H1 (cell line): ENCODE results near the gene TMPRSS3. TPM values are rescaled to one million over a fixed set of nuclear protein-coding genes. Genes with fewer than 3 reads are reported as not detected.

Experiments
- CTCF ChIA-PET: fragments of 300-600 bp; sonication (Branson Sonifier 250); formaldehyde crosslinking; loops from one replicate; lab custom pipeline; 2021; ENCODE audit not compliant: partially characterized antibody; lab: Charles Lee
- POLR2A ChIA-PET: fragments of 300-600 bp; sonication (Branson Sonifier 250); formaldehyde crosslinking; loops from one replicate; lab custom pipeline; 2021; ENCODE audit warnings: inconsistent platforms; ENCODE audit not compliant: partially characterized antibody; lab: Charles Lee
- DNase-seq, 2 experiments: peaks; one replicate each; pipeline versions ENCODE4 v3.0.0 to v3.0.0-alpha.2; 2010 to 2022; ENCODE audit warnings: low spot score in 2 of 2, low read depth in 1 of 2, mixed read lengths in 1 of 2
- FAIRE-seq: peaks from 2 replicates; lab custom pipeline; 2011; peaks lifted over from hg19 to GRCh38; lab: Jason Lieb, UNC
- H2AFZ ChIP-seq: 2 replicates; pipeline ENCODE4 v1.8.1; 2012; ENCODE audit warnings: low read length, inconsistent platforms
- H2AK5ac ChIP-seq: 2 replicates; pipeline ENCODE4 v1.6.1; 2013; ENCODE audit warnings: low read depth, low read length
- H2BK120ac ChIP-seq: replicated peaks from 2 replicates; pipeline ENCODE3; 2013; ENCODE audit warnings: low read depth, low read length, inconsistent platforms
- H2BK12ac ChIP-seq: 2 replicates; pipeline ENCODE4 v1.6.1; 2013; ENCODE audit warnings: low read depth, low read length
- H2BK15ac ChIP-seq: 2 replicates; pipeline ENCODE4 v1.6.1; 2013; ENCODE audit warnings: low read length
- H2BK20ac ChIP-seq: 2 replicates; pipeline ENCODE4 v1.6.1; 2013; ENCODE audit warnings: low read length
- H2BK5ac ChIP-seq: 2 replicates; pipeline ENCODE4 v1.6.1; 2013; ENCODE audit warnings: low read depth, low read length
- H3K14ac ChIP-seq: 2 replicates; pipeline ENCODE4 v1.6.1; 2013; ENCODE audit warnings: inconsistent platforms; ENCODE audit not compliant: insufficient read length
- H3K18ac ChIP-seq: 2 replicates; pipeline ENCODE4 v1.6.1; 2013; ENCODE audit warnings: low read length; ENCODE audit errors: extremely low read depth
- H3K23ac ChIP-seq: 2 replicates; pipeline ENCODE4 v1.6.1; 2013; ENCODE audit warnings: inconsistent platforms; ENCODE audit not compliant: insufficient read length
- H3K23me2 ChIP-seq: 2 replicates; pipeline ENCODE4 v1.6.1; 2013; ENCODE audit warnings: low read depth, low read length
- H3K27ac ChIP-seq: 2 replicates; pipeline ENCODE4 v1.6.1; 2011; ENCODE audit warnings: low read depth, low read length, inconsistent platforms
- H3K27me3 ChIP-seq, 4 experiments: replicated peaks in 1 of 4; 1 replicate in 1 of 4; 2 replicates in 3 of 4; pipeline versions ENCODE4 v1.6.1 to v1.8.1; 2011 to 2013; ENCODE audit warnings: low read length in 3 of 4, mild to moderate bottlenecking in 3 of 4, inconsistent platforms in 2 of 4, mixed read lengths in 2 of 4, moderate library complexity in 1 of 4; ENCODE audit not compliant: control insufficient read depth in 3 of 4, insufficient read depth in 3 of 4; ENCODE audit errors: extremely low read depth in 1 of 4
- H3K36me3 ChIP-seq, 4 experiments: 2 replicates each; pipeline versions ENCODE4 v1.6.1 to v1.8.1; 2011 to 2013; ENCODE audit warnings: mild to moderate bottlenecking in 4 of 4, low read length in 3 of 4, moderate library complexity in 2 of 4, control low read depth in 1 of 4, inconsistent platforms in 1 of 4; ENCODE audit not compliant: insufficient read depth in 4 of 4, control insufficient read depth in 2 of 4
- H3K4ac ChIP-seq: replicated peaks from 2 replicates; pipeline ENCODE3; 2013; ENCODE audit warnings: low read length, low read depth, mixed read lengths, inconsistent platforms; ENCODE audit not compliant: insufficient read length
- H3K4me1 ChIP-seq, 4 experiments: replicated peaks in 1 of 4; 1 replicate in 1 of 4; 2 replicates in 3 of 4; pipeline versions ENCODE4 v1.6.1 to v1.8.1; 2011 to 2013; ENCODE audit warnings: low read length in 3 of 4, inconsistent platforms in 2 of 4, mixed read lengths in 1 of 4; ENCODE audit not compliant: insufficient read depth in 4 of 4, control insufficient read depth in 3 of 4
- H3K4me2 ChIP-seq, 2 experiments: 2 replicates each; pipeline versions ENCODE4 v1.6.1 to v1.8.1; 2011 to 2013; ENCODE audit warnings: low read depth in 2 of 2, low read length in 2 of 2, control low read depth in 1 of 2, inconsistent platforms in 1 of 2, mild to moderate bottlenecking in 1 of 2; ENCODE audit not compliant: insufficient read depth in 1 of 2
- H3K4me3 ChIP-seq, 4 experiments: fragments of 200-600, 300-600 bp in 1 of 4; sonication (generic), shearing (Covaris generic), sonication (Bioruptor Twin) in 1 of 4; 2 replicates each; pipeline versions ENCODE4 v1.5.1 to v1.8.1; 2011 to 2016; ENCODE audit warnings: low read length in 4 of 4, low read depth in 3 of 4, control low read depth in 2 of 4, inconsistent platforms in 2 of 4, mild to moderate bottlenecking in 2 of 4, mixed read lengths in 1 of 4, moderate library complexity in 1 of 4; ENCODE audit not compliant: insufficient read depth in 2 of 4; ENCODE audit errors: extremely low read depth in 1 of 4
- H3K56ac ChIP-seq: replicated peaks from 2 replicates; pipeline ENCODE3; 2013; ENCODE audit warnings: low read depth, mild to moderate bottlenecking, mixed read lengths, low read length, inconsistent platforms; ENCODE audit not compliant: insufficient read length
- H3K79me1 ChIP-seq: 2 replicates; pipeline ENCODE4 v1.6.1; 2013; ENCODE audit warnings: low read depth, low read length, control low read depth
- H3K79me2 ChIP-seq, 2 experiments: 2 replicates each; pipeline versions ENCODE4 v1.6.1 to v1.8.1; 2012 to 2013; ENCODE audit warnings: low read length in 2 of 2, mild to moderate bottlenecking in 2 of 2, inconsistent platforms in 1 of 2; ENCODE audit not compliant: insufficient read depth in 2 of 2, control insufficient read depth in 1 of 2
- H3K9ac ChIP-seq, 4 experiments: replicated peaks in 1 of 4; 1 replicate in 1 of 4; 2 replicates in 3 of 4; pipeline versions ENCODE4 v1.6.1 to v1.8.1; 2011 to 2013; ENCODE audit warnings: low read depth in 3 of 4, low read length in 3 of 4, control low read depth in 2 of 4, mild to moderate bottlenecking in 2 of 4, moderate library complexity in 2 of 4, inconsistent platforms in 1 of 4; ENCODE audit errors: extremely low read depth in 1 of 4
- H3K9me3 ChIP-seq, 2 experiments: 2 replicates each; pipeline versions ENCODE4 v1.6.1 to v1.8.1; 2012 to 2013; ENCODE audit warnings: mild to moderate bottlenecking in 2 of 2, moderate library complexity in 2 of 2, control low read depth in 1 of 2, inconsistent platforms in 1 of 2, low read depth in 1 of 2, low read length in 1 of 2, mixed read lengths in 1 of 2; ENCODE audit not compliant: insufficient read depth in 2 of 2
- H4K20me1 ChIP-seq, 2 experiments: replicated peaks in 1 of 2; 2 replicates each; pipeline versions ENCODE3 to v1.8.1; 2011 to 2013; ENCODE audit warnings: inconsistent platforms in 2 of 2, low read length in 2 of 2, mild to moderate bottlenecking in 1 of 2; ENCODE audit not compliant: insufficient read depth in 2 of 2, control insufficient read depth in 1 of 2
- H4K5ac ChIP-seq: 2 replicates; pipeline ENCODE4 v1.6.1; 2013; ENCODE audit warnings: low read length, low read depth, mixed read lengths, inconsistent platforms; ENCODE audit not compliant: insufficient read length
- H4K8ac ChIP-seq: 2 replicates; pipeline ENCODE4 v1.8.0; 2013; ENCODE audit warnings: mild to moderate bottlenecking, moderate library complexity, low read length, inconsistent platforms; ENCODE audit not compliant: insufficient read depth; ENCODE audit errors: extremely low read depth
- H4K91ac ChIP-seq: replicated peaks from 2 replicates; pipeline ENCODE3; 2013; ENCODE audit warnings: low read length, mixed read lengths, inconsistent platforms; ENCODE audit not compliant: insufficient read length
- CBX8 ChIP-seq: fragments of 300-800, 300-1000 bp; sonication (generic); IDR thresholded peaks from 2 replicates; pipeline ENCODE4 v1.7.1; 2016; ENCODE audit warnings: low read depth, low read length, borderline replicate concordance
- CHD1 ChIP-seq: IDR thresholded peaks from 2 replicates; pipeline ENCODE4 v1.6.1; 2012; ENCODE audit warnings: low read depth, low read length, improper control_type of control experiment
- EZH2 ChIP-seq: fragments of 200-600 bp; sonication (generic); IDR thresholded peaks from 2 replicates; pipeline ENCODE4 v1.7.1; 2012; ENCODE audit warnings: low read depth, mild to moderate bottlenecking, moderate library complexity, low read length, inconsistent platforms; ENCODE audit not compliant: severe bottlenecking
- JUN ChIP-seq: IDR thresholded peaks from 2 replicates; pipeline ENCODE4 v1.6.1; 2011; ENCODE audit warnings: low read depth, mild to moderate bottlenecking, improper control_type of control experiment, low read length
- MAFK ChIP-seq: IDR thresholded peaks from 2 replicates; pipeline ENCODE4 v1.6.1; 2012; ENCODE audit warnings: low read depth, mild to moderate bottlenecking, improper control_type of control experiment, low read length
- SAP30 ChIP-seq: fragments of 300-600 bp; sonication (generic); IDR thresholded peaks from 2 replicates; pipeline ENCODE4 v1.7.1; 2012; ENCODE audit warnings: low read length, moderate library complexity, mild to moderate bottlenecking, inconsistent platforms; ENCODE audit not compliant: insufficient read depth, insufficient replicate concordance
- SIN3A ChIP-seq, 2 experiments: IDR thresholded peaks in 1 of 2; conservative IDR thresholded peaks in 1 of 2; 2 replicates each; pipeline ENCODE4 v1.6.1; 2011 to 2012; ENCODE audit warnings: low read length in 2 of 2, improper control_type of control experiment in 1 of 2, low read depth in 1 of 2, mild to moderate bottlenecking in 1 of 2
- SIRT6 ChIP-seq: IDR thresholded peaks from one replicate; pipeline ENCODE4 v1.7.1; 2012; ENCODE audit warnings: low read length, inconsistent platforms
- SP1 ChIP-seq: IDR thresholded peaks from 2 replicates; pipeline ENCODE4 v1.6.1; 2011; ENCODE audit warnings: low read depth, low read length
- SUZ12 ChIP-seq: fragments of 200-600 bp; sonication (generic); IDR thresholded peaks from 2 replicates; pipeline ENCODE4 v1.6.1; 2012; ENCODE audit warnings: mild to moderate bottlenecking, inconsistent platforms, low read length, moderate library complexity, mixed read lengths
- TCF12 ChIP-seq: IDR thresholded peaks from 2 replicates; pipeline ENCODE4 v1.6.1; 2011; ENCODE audit warnings: low read depth, mild to moderate bottlenecking, low read length
- WGBS, 2 experiments: shearing (Covaris generic) in 1 of 2; methylation state at CpG; one replicate each; pipeline versions ENCODE4 v1.1.6 to v1.1.7; 2013 to 2015; ENCODE audit warnings: low lambda C conversion rate in 2 of 2, mixed read lengths in 2 of 2, inconsistent platforms in 1 of 2, low coverage in 1 of 2, missing lambda C conversion rate in 1 of 2; ENCODE audit not compliant: insufficient replicate concordance in 2 of 2, insufficient coverage in 1 of 2, insufficient read length in 1 of 2; ENCODE audit errors: extremely low coverage in 1 of 2, missing lambda C conversion rate in 1 of 2; 5-methylcytosine and 5-hydroxymethylcytosine counted together
- polyA plus RNA-seq, 7 experiments: library from polyadenylated mRNA; depleted of rRNA in 3 of 7; stranded (reverse) in 5 of 7; unstranded in 2 of 7; fragments of >200 nt in 5 of 7; fragments of 200-250 nt in 2 of 7; gene quantifications; 1 replicate in 5 of 7; 2 replicates in 1 of 7; 4 replicates in 1 of 7; pipeline versions ENCODE4 v1.2.1 to v1.2.3, GENCODE V29; 2011 to 2013; ENCODE audit warnings: missing spikeins in 2 of 7, mixed read lengths in 2 of 7
- total RNA-seq: library from RNA; stranded (reverse); fragmentation: NEBNext Ultra II Directional; extraction: Animal tissue kit (Norgen Biotek cat#: 25700); gene quantifications from 2 replicates; pipeline ENCODE4 v1.2.1, GENCODE V29; 2021
- TF ChIP-seq, protein P1 (sequence below), 3 experiments: IDR thresholded peaks; 1 replicate in 2 of 3; 2 replicates in 1 of 3; pipeline versions ENCODE4 v1.5.1 to v1.6.1; 2011; ENCODE audit warnings: low read length in 3 of 3, mild to moderate bottlenecking in 3 of 3, inconsistent platforms in 2 of 3, low read depth in 1 of 3, moderate library complexity in 1 of 3; ENCODE audit not compliant: insufficient read depth in 1 of 3; ENCODE audit errors: control extremely low read depth in 1 of 3

Gene TMPRSS3
- total and polyA plus RNA-seq, 2 of the 8 experiments (the other 6 are each of a cell fraction or from before 2014, with no cell fraction given): 0.38 TPM; not detected in 1

DNA sequence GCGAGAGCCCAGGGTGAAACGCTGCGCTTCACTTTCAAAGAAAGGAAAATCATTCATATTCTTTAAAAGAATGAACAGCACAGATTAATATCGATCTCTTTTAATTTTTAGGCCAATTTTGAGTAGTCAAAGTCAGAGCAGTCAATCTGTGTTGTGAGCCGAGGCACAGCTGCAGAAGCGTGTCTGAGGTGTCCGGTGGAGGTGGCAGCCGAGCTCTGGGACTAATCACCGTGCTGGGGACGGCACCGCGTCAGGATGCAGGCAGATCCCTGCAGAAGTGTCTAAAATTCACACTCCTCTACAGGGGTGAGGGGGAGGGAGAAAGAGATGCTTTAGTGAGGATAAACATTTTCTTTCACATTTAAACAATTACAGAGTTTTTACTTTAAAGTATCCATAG, 33.7 kb downstream of the TMPRSS3 start:
- no peak for DNase-seq
- Histone ChIP-seq H2AK5ac (no peak overlapping the region), H3K23ac (no peak overlapping the region), H3K18ac (no peak overlapping the region), H4K91ac (no peak overlapping the region), H3K23me2 (no peaks in the 10 kb centered on the region), H2BK12ac (no peak overlapping the region), H2BK20ac (no peak overlapping the region), H4K20me1 (no peaks in the 10 kb centered on the region), H4K8ac (no peak overlapping the region), H2BK5ac (no peak overlapping the region), H3K36me3 (no peaks in the 10 kb centered on the region), H4K5ac (no peak overlapping the region), H3K4me1 (no peaks in the 10 kb centered on the region; a peak in 2 of 7 replicates), H2AFZ (no peak overlapping the region), H2BK120ac (no peak overlapping the region), H3K79me1 (no peaks in the 10 kb centered on the region; the same call in 1 of the 2 replicates), H3K4ac (no peak overlapping the region), H3K4me3 (no peak overlapping the region), H3K9ac (no peak overlapping the region), H3K79me2 (no peaks in the 10 kb centered on the region), H3K56ac (no peak overlapping the region), H2BK15ac (no peak overlapping the region), H3K9me3 (peaks cover 8 to 9% of the 10 kb centered on the region in 2 experiments), H3K14ac (no peak overlapping the region), H3K27ac (no peak overlapping the region), H3K4me2 (no peak overlapping the region), H3K27me3 (no peaks in the 10 kb centered on the region)
- POLR2A ChIA-PET: interaction anchor here (1.0 kb wide), 1 partner anchor 24 kb away, joined by 3 read pairs; no protein-coding TSS in a partner anchor
- no peak for FAIRE-seq
- 87% methylated on average over 12 of the region's 12 CpGs; no CpG with 5 or more reads in 1 of the 2 experiments for WGBS, 2 experiments
- CTCF ChIA-PET: interaction anchor here (0.7 to 4.0 kb wide), 7 partner anchors 12 to 233 kb away, joined by 3 to 28 read pairs (median 5); no protein-coding TSS in a partner anchor
- TF ChIP-seq CBX8 (no peak), JUN (no peak), SAP30 (no peak), SP1 (no peak), TCF12 (no peak), CHD1 (no peak), SUZ12 (no peak), SIN3A (conservative IDR thresholded peaks at IDR 0.05 in 1 of 2, IDR thresholded peaks at IDR 0.05 in 1 of 2; ENCODE audit: low read depth in 1 of 2, low read length in 2 of 2) (no peak), MAFK (no peak), EZH2 (no peak), SIRT6 (no peak)
- TF ChIP-seq, protein P1, sequence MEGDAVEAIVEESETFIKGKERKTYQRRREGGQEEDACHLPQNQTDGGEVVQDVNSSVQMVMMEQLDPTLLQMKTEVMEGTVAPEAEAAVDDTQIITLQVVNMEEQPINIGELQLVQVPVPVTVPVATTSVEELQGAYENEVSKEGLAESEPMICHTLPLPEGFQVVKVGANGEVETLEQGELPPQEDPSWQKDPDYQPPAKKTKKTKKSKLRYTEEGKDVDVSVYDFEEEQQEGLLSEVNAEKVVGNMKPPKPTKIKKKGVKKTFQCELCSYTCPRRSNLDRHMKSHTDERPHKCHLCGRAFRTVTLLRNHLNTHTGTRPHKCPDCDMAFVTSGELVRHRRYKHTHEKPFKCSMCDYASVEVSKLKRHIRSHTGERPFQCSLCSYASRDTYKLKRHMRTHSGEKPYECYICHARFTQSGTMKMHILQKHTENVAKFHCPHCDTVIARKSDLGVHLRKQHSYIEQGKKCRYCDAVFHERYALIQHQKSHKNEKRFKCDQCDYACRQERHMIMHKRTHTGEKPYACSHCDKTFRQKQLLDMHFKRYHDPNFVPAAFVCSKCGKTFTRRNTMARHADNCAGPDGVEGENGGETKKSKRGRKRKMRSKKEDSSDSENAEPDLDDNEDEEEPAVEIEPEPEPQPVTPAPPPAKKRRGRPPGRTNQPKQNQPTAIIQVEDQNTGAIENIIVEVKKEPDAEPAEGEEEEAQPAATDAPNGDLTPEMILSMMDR (IDR thresholded peaks at IDR 0.05; ENCODE audit: control extremely low read depth in 1 of 3, insufficient read depth in 1 of 3, low read depth in 1 of 3, low read length in 3 of 3): no peak
